IPS DF 4.7 (cell line): ENCODE data around the gene SV2B.

Experiments
- DNase-seq: peaks from one replicate; pipeline ENCODE4 v3.0.0-alpha.2; 2013; ENCODE audit warnings: low spot score; ENCODE audit errors: extremely low read depth

SV2B gene

GRCh38 chr15:91264651-91265351, 164.7 kb downstream of the SV2B start:
- DNase-seq, result no peak

- DNase-seq, result no peak
Observed at GRCh38 chr15:91265416-91265940, 165.4 kb downstream of the SV2B start.

GRCh38 chr15:91268510-91268909, 168.5 kb downstream of the SV2B start:
- DNase-seq, result no peak

GRCh38 chr15:91270747-91271146, 170.7 kb downstream of the SV2B start:
- DNase-seq, result no peak

- DNase-seq, result no peak
Observed at GRCh38 chr15:91271565-91272153, 171.6 kb downstream of the SV2B start.

- DNase-seq, result no peak
Observed at GRCh38 chr15:91275844-91276243, 175.8 kb downstream of the SV2B start.

- no peak for DNase-seq
Observed at GRCh38 chr15:91278951-91279350, 178.9 kb downstream of the SV2B start.

- no peak for DNase-seq
Observed at GRCh38 chr15:91279486-91279885, 179.4 kb downstream of the SV2B start.

GRCh38 chr15:91281947-91282346, 181.9 kb downstream of the SV2B start:
- no peak for DNase-seq

- no peak for DNase-seq
Observed at GRCh38 chr15:91282486-91282885, 182.4 kb downstream of the SV2B start.

- DNase-seq, result no peak
Observed at GRCh38 chr15:91283155-91283554, 183.1 kb downstream of the SV2B start.

- DNase-seq, result no peak
Observed at GRCh38 chr15:91284758-91285466, 184.9 kb downstream of the SV2B start.

GRCh38 chr15:91289324-91289723, 189.3 kb downstream of the SV2B start:
- no peak for DNase-seq

GRCh38 chr15:91290553-91290952, 190.5 kb downstream of the SV2B start:
- no peak for DNase-seq

- DNase-seq, result peak; percentile 25
Observed at GRCh38 chr15:91291673-91292072, 191.6 kb downstream of the SV2B start.

- no peak for DNase-seq
Observed at GRCh38 chr15:91294344-91294743, 194.3 kb downstream of the SV2B start.

GRCh38 chr15:91294795-91295194, 194.7 kb downstream of the SV2B start:
- DNase-seq, result no peak

GRCh38 chr15:91298101-91298500, 198.0 kb downstream of the SV2B start:
- no peak for DNase-seq

GRCh38 chr15:91302588-91303439, 202.8 kb downstream of the SV2B start:
- DNase-seq, result peak; percentile 64

GRCh38 chr15:91304210-91304609, 204.2 kb downstream of the SV2B start:
- no peak for DNase-seq

- no peak for DNase-seq
Observed at GRCh38 chr15:91304786-91305185, 204.7 kb downstream of the SV2B start.
